ENCODE results near the gene NID2. TPM values are rescaled to one million over a fixed set of nuclear protein-coding genes. Genes with fewer than 3 reads are reported as not detected.

Gene NID2
- total and polyA plus RNA-seq, 9 of the 15 experiments (the other 6 are each of a cell fraction or from before 2014, with no cell fraction given): 0.04 to 0.45 (median 0.16) TPM; not detected in 3

- in situ Hi-C loops (cut with MboI): no loop called here
Observed at GRCh38 chr14:52003324-52003723, 65.5 kb downstream of the NID2 start.

More at GRCh38 chr14:52003324-52003723, 65.5 kb downstream of the NID2 start:
- Histone ChIP-seq H3K4me2 (ENCODE audit: insufficient read depth, low read length) (no peak overlapping the region), H2AFZ (ENCODE audit: low read depth, low read length) (no peak overlapping the region), H4K20me1 (replicated peaks; ENCODE audit: control insufficient read depth, insufficient read depth, low read length) (no peaks in the 10 kb centered on the region), H3K9ac (ENCODE audit: insufficient read depth in 1 of 2, low read depth in 2 of 2, low read length in 2 of 2) (no peak overlapping the region), H3K9me3 (replicated peaks; ENCODE audit: control insufficient read depth, insufficient read depth, low read depth, low read length) (no peaks in the 10 kb centered on the region), H3K79me2 (ENCODE audit: control insufficient read depth, insufficient read depth, low read length) (no peaks in the 10 kb centered on the region), H3K36me3 (ENCODE audit: control insufficient read depth, insufficient read depth, low read length) (peaks cover 96% of the 10 kb centered on the region), H3K9me1 (ENCODE audit: control insufficient read depth, insufficient read depth, low read length) (no peaks in the 10 kb centered on the region), H3K27ac (ENCODE audit: extremely low read depth, low read depth, low read length) (no peak overlapping the region), H3K4me1 (replicated peaks in 1 of 2; ENCODE audit: control insufficient read depth in 2 of 2, insufficient read depth in 2 of 2, low read length in 2 of 2) (no peaks in the 10 kb centered on the region), H3K27me3 (ENCODE audit: control insufficient read depth in 2 of 2, insufficient read depth in 2 of 2, low read length in 2 of 2) (no peaks in the 10 kb centered on the region), H3K4me3 (no peak overlapping the region)
- ChIA-PET CTCF (ENCODE audit: low intra/inter-chr PET ratio) (no interaction called here), POLR2A (no interaction called here)
- no peak for TF ChIP-seq MTA1 (IDR thresholded peaks at IDR 0.05; ENCODE audit: borderline replicate concordance)
- TF ChIP-seq SAFB2 (IDR thresholded peaks at IDR 0.05; ENCODE audit: borderline replicate concordance, low read depth, low read length, severe bottlenecking): no peak
- TF ChIP-seq ZBTB1 (CRISPR knock-in tag; IDR thresholded peaks at IDR 0.05; ENCODE audit: borderline replicate concordance, low read depth): no peak
- TF ChIP-seq ZNF121 (CRISPR knock-in tag; conservative IDR thresholded peaks at IDR 0.05): no peak
- TF ChIP-seq TFAM (CRISPR knock-in tag; conservative IDR thresholded peaks at IDR 0.05): no peak
- TF ChIP-seq THAP12 (CRISPR knock-in tag; IDR thresholded peaks at IDR 0.05): no peak
- TF ChIP-seq BCL6 (CRISPR knock-in tag; IDR thresholded peaks at IDR 0.05): no peak
- no peak for TF ChIP-seq ZBTB12 (CRISPR knock-in tag; IDR thresholded peaks at IDR 0.05)
- TF ChIP-seq JUND (IDR thresholded peaks at IDR 0.05; ENCODE audit: borderline replicate concordance, low read depth, low read length): no peak
- TF ChIP-seq JUND (tag; IDR thresholded peaks at IDR 0.05; ENCODE audit: borderline replicate concordance, low read depth, low read length): no peak
- no peak for DNase-seq (ENCODE audit: extremely low read depth in 1 of 4, low spot score in 3 of 4)
- no peak for FAIRE-seq
- 93% methylated on average over 3 of the region's 3 CpGs for WGBS (ENCODE audit: insufficient coverage, low coverage, missing lambda C conversion rate)
- no peak for ATAC-seq
- intact Hi-C loops (cut with micrococcal nuclease): no loop called here
- no TSS peak for BruUV-seq (replicated peaks)

Measured in K562 (cell line).